Measurements from ENCODE around the gene ZNF512B.

Gene ZNF512B

DNA sequence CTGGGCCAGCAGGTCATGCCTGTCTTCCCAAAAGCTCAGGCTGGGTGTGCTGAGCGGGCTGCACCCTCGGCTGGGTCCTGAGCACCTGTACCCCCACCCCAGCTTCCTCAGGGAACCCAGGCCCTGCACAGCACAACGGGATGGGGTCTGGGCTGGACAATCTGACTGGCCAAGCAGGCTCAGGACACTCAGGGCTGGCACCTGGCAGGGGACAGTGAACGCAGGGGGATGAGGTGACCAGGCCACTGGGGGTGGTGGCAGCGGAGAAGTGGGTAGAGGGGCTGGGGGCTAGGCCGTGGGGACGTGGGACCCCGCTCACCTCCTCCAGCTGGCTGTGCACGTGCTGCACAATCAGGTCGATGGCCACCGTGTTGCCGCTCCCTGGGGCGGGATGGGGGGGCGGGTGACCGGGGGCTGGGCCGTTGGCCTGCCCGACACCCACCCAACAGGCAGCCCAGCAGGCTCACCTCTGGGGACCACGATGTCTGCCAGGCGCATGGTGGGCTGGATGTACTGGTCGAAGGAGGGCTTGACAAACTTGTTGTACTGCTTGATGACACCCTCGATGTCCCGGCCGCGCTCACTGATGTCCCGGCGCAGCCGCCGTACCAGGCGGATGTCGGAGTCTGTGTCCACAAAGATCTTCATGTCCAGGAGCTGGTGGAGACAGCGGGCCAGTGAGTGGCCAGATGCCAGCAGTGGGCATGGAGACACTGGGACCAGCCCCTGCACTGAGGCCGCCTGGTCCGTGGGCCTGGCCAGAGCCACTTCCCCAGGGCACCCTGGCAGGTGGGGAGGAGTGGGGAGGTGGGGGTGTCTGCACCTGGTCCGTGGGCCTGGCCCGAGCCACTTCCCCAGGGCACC lies 25.4 kb downstream of the ZNF512B start:
- Histone ChIP-seq H3K4me3 (replicated peaks; ENCODE audit: low read depth, low read length) (no peak overlapping the region), H3K27me3 (replicated peaks; ENCODE audit: control insufficient read depth, insufficient read depth, low read length) (no peaks in the 10 kb centered on the region), H3K36me3 (ENCODE audit: control insufficient read depth, insufficient read depth, low read length) (peaks cover 38% of the 10 kb centered on the region)
- TF ChIP-seq CTCF (IDR thresholded peaks at IDR 0.05; ENCODE audit: insufficient read depth, low read length, poor library complexity, severe bottlenecking), result no peak
- DNase-seq (ENCODE audit: extremely low read depth, insufficient read length), result no peak

DNA sequence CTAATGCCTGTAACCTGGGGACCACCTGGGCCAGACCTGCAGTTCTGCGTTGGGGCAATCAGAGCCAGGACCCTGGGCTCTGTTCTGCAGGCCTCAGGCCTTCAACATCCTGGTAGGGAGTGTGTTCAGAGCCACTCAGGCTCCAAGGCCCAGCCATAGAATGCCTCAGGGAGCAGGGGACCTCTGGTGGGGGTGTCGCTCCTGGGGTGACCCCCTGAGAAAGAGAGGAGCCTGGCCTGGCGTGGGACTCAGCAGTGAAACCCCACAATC lies 26.0 kb downstream of the ZNF512B start:
- DNase-seq (ENCODE audit: extremely low read depth, insufficient read length), result no peak
- H3K36me3 ChIP-seq (ENCODE audit: control insufficient read depth, insufficient read depth, low read length), result peaks cover 40% of the 10 kb centered on the region
- no peak overlapping the region for H3K4me3 ChIP-seq (replicated peaks; ENCODE audit: low read depth, low read length)
- no peaks in the 10 kb centered on the region for H3K27me3 ChIP-seq (replicated peaks; ENCODE audit: control insufficient read depth, insufficient read depth, low read length)
- TF ChIP-seq CTCF (IDR thresholded peaks at IDR 0.05; ENCODE audit: insufficient read depth, low read length, poor library complexity, severe bottlenecking), result no peak

DNA sequence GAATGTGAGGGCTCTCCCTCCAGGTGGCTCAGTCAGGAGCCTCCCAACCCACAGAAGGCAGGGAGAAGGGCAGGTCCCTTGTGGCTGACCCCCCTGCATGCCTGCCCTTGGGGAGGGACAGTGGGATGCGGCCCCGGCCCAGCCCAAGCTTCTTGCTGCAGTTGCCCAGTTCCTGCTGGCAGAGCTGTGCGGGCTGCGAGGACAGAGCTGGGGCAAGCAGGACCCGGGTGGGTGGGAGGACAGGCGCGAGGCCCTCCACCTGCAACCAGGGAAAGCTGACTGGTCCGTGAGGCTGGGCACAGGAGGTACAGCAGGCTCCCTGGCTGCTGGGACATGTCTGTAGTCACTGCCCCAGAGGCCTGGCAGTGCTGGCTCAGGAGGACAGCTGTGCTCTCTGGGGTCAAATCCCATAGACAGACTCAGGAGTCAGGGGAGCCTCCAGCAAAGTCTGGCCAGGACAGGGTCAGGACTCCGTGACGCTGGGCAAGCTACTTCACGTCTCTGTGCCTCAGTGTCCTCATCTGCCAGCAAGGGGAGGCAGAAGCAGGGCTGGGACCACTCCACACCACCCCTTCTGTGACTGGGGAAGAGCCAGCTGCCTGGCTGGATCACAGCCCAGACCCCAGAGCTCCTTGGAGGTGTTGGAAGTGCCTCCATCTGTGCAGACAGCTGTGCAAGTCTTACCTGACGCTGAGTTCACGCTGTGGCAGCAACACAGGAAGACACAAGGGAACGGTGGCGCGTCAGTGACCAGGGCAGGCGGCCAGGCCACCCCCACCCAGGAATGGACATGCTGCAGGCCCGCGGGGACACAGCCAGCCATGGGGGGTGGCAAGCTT lies 26.5 kb downstream of the ZNF512B start:
- H3K4me3 ChIP-seq (replicated peaks; ENCODE audit: low read depth, low read length), result no peak overlapping the region

GRCh38 chr20:63942250-63942951 lies 27.3 kb downstream of the ZNF512B start:
- DNase-seq (ENCODE audit: extremely low read depth, insufficient read length), result peak; percentile 57
- Histone ChIP-seq H3K27me3 (replicated peaks; ENCODE audit: control insufficient read depth, insufficient read depth, low read length) (no peaks in the 10 kb centered on the region), H3K4me3 (replicated peaks; ENCODE audit: low read depth, low read length) (no peak overlapping the region), H3K36me3 (ENCODE audit: control insufficient read depth, insufficient read depth, low read length) (peaks cover 40% of the 10 kb centered on the region)
- TF ChIP-seq CTCF (IDR thresholded peaks at IDR 0.05; ENCODE audit: insufficient read depth, low read length, poor library complexity, severe bottlenecking), result no peak

More for the DNA sequence above, 26.5 kb downstream of the ZNF512B start:
- Histone ChIP-seq H3K36me3 (ENCODE audit: control insufficient read depth, insufficient read depth, low read length) (peaks cover 40% of the 10 kb centered on the region), H3K27me3 (replicated peaks; ENCODE audit: control insufficient read depth, insufficient read depth, low read length) (no peaks in the 10 kb centered on the region)
- DNase-seq (ENCODE audit: extremely low read depth, insufficient read length), result peak; percentile 20
- no peak for TF ChIP-seq CTCF (IDR thresholded peaks at IDR 0.05; ENCODE audit: insufficient read depth, low read length, poor library complexity, severe bottlenecking)

DNA sequence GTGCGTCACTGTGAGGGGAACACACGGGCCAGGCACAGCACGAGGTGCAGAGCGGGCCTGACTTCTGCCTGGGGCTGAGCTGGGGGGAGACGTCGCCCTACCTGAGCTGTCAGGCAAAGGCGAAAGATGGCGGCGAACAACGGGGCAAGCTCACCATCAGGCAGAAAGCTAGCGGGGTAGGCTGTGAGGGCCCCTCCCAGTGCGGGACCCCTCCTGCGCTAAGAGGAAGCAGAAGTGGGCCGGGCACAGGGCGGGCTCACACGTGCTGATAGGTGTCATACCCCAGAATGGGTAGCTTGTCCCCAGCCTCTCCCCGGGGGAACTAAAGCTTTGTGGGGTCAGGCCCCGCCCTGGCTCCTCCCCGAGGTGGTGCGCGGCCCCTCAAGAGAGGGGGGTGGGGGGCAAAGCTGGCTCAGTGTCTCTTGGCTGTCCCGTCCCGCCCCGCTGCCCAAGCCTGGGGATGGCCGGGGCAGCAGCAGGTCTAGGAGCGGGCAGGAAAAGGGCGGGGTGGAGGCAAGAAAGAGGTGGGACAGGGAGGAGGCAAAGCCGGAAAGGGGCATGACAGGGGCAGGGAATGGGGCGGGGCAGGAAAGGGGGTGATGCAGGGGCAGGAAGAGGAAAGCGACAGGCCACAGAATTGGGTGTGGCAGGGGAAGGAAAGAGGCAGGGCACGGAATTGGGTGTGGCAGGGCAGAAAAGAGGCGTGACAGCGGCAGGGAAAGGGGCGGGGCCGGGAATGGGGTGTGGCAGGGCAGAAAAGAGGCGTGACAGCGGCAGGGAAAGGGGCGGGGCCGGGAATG lies 28.2 kb downstream of the ZNF512B start:
- Histone ChIP-seq H3K36me3 (ENCODE audit: control insufficient read depth, insufficient read depth, low read length) (peaks cover 40% of the 10 kb centered on the region), H3K27me3 (replicated peaks; ENCODE audit: control insufficient read depth, insufficient read depth, low read length) (no peaks in the 10 kb centered on the region), H3K4me3 (replicated peaks; ENCODE audit: low read depth, low read length) (no peak overlapping the region)
- peak; percentile 74 for DNase-seq (ENCODE audit: extremely low read depth, insufficient read length)
- no peak for TF ChIP-seq CTCF (IDR thresholded peaks at IDR 0.05; ENCODE audit: insufficient read depth, low read length, poor library complexity, severe bottlenecking)
